Stimulated activated CD8-positive, alpha-beta memory T cell treated with anti-CD3 and anti-CD28 coated beads, Interleukin-12 subunit alpha, Interleukin-12 subunit beta, amount 100 ng/mL, for 1 hour (primary cell): Measurements from ENCODE around the gene MYL12B.

Experiments
- DNase-seq: peaks from one replicate; pipeline ENCODE4 v3.0.0-alpha.2; 2020; ENCODE audit warnings: low read depth

Gene MYL12B

DNA sequence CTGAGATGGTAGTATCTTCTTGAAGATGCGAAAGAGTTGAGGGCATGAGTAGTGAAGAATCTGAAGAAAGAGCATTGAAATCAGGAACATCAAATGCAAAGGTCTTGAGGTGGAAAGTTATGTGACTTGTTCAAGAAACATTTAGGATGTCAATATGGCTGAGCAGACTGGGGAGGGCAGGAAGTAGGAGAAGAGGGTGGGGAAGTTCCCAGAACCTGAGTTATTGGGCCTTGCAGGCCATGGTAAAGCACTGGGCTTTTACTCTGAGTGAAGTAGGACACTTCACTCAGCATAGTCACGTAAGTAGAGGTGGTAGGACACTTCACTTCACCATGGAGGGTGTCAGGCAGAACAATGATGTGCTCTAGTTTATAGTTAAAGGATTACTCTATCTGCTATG, 26.1 kb upstream of the MYL12B start:
- DNase-seq: no peak

DNA sequence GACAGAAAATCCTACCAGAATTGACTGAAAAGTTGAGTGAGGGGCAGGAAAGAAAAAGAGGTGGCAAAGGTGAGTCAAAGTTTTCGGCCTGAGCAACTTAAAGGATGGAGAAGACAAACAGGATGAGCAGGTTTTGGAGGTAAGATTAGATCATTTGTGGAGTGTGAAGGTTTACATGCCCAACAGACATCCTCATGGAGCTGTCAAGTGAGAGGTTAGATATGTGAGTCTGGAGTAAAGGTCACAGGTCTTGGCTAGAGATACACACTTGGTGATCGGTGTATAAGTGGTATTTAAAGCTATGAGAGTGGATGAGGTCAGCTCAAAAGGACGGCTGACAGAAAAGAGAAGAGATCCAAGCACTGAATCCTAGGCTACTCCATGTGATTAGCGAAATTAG, 25.5 kb upstream of the MYL12B start:
- DNase-seq: no peak

DNA sequence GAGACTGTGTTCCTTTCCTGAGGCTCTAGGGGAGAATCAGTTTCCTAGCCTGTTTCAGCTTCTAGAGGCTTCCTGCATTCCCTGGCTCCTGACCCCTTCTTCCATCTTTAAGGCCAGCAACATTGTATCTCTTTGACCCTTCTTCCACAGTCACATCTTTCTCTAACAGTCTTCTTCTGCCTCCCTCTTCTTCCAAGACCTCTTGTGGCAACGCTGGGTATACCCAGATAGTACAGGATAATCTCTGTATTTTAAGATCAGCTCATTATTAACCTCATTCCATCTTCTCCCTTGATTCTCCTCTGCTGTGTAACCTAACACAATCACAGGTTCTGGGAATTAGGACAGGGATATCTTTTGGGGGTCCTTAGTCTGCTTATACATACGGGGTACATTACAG, 23.2 kb upstream of the MYL12B start:
- no peak for DNase-seq

DNA sequence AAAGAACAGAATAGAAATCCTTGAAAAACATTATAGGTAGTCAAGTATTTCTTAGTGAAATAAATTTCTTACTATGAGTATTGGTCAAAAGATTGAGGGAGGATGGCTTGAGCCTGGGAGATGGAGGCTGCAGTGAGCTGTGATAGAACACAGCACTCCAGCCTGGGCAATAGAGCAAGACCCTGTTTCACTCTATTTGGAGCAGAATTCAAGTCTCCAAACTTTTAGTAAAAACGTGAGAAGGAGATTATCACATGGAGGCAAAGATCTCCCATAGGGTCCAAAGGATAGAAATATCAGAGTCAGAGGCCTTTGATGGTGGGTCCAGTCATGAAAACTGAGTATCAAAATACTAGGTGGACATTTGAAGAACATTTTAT, 16.8 kb upstream of the MYL12B start:
- DNase-seq: no peak

DNA sequence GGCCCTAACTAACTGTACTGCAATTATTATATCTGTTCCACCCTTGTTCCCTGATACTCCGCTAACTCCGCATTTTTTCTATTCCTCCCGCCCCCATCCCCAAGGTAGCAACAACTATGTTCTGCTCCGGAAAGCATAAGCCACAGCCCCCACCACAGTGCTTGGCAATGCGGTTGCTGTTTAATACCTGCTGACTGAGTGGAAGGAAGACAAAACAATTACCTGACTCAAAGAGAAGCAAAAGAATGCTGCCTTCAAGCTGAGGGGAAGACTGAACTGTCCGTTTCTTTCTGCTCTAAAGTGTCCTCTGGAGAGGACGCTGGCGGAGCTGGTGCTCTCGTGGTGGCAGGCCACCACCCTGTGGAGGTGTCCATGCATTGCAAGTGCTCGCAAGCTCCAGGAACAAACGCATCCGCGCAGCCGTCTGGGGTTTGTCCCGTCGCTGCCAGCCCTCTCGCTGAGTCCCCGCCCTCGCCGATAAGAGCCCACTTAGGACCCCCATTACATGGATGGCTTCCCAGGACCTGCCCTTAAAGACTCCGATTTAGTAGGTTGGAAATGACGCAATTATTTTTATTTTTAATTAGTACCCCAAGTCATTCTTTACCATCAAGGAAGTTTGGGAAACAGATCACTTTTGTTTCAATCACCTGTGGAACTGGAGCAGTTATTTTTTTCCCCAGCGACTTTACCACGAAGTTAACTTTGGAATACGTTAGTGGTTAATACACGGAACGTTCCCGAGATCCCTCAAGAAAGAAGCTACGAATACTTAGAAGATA, 15.9 kb upstream of the MYL12B start:
- peak; percentile 68 for DNase-seq

DNA sequence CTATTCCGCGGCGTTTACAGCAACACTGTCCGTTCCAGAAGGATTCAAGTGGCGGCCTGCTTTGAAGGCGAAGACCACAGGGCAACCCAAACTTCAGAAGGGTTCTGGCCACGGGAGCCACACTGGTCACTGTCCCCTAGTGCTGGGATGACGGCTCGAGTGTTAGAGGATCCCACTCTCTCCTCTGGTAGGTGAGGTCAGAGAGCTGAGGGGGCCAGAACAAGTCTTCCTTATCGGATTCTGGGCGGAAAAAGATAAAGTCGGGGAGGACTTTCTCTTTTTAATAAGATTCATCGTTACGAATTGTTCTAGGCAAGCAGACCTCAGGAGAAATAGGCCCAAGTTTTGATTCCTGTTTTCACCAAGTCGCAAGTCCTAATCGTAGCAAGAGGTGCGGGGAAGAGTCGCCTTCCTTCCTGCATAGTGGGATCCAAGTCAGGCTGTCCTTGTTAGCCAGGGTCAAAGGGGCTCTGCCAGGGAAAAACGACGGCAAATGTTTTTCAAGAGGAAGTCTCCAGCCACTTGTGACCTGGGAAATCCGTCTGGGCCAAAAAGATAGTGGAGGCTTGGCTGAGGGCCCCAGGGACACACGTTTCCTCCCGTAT, 15.2 kb upstream of the MYL12B start:
- no peak for DNase-seq

DNA sequence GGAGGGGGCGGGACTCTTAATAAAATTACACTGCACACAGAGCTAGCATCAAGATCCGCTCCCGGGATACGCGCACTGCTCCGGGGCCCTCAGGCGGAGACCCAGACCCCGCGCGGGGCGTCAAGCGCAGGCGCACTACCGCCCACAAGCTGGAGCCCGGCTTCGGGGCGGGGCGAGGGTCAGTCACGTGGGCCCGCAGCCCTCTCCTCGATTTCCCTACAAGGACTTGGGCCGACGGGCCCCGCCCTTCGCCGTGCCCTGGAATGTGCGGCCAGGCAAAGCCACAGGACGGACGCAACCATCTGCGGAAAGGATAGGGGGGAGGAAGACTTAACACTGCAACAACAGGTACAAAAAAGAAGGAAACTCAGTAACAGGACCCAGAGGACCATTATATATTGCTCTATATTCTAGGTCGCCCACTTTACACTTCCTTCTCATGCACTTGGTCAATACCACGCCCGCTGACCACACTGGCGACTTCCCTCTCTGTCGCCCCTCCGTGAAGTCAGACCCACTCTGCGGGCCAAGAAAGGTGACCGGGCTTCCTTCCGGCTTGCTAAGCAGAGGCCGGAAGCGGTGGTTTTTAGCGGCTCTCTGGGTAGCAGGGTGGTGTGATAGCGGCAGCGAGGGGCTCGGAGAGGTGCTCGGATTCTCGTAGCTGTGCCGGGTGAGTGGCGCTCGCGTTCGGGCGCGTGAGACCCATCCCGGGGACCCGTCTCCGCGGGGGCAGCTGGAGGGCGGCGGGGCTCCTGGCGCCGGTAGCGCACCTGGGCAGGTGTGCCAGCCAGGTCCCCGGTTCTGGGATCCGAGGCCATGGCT, 14.5 kb upstream of the MYL12B start, which contains the start of gene MYL12A:
TSS of gene MYL12A (plus strand) at position 562 of the 822 bp plus-strand sequence. CDS start 5,447 bp downstream, outside the sequence.
- DNase-seq: peak; percentile 82

DNA sequence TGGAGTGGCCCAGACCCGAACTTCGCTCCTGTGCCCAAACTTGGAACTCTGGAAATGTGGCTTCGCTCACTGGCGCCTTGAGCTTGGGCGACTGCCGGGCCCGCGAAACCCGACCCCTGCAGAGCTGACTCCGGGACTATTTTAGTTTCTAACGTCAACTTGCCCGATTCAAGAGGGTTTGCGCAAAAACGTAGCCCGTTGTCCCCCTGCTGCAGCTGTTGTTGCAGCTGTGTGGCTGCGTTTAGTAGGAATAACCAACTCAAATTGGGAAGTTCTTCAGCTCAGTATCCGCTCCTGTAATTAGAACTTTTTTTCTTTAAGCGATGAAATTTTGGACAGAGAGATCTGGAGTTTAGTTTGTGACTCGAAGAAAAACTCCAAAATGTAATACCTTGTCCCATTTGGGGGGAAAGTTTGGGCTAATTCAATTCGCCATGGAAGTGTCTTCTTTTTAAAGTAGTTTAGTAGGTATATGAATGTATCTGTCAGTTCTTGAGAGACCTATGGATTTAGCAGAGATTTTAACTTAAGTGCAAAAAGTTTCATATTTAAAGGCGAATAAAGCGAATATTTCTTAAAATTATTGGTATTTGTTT, 13.8 kb upstream of the MYL12B start:
- no peak for DNase-seq

DNA sequence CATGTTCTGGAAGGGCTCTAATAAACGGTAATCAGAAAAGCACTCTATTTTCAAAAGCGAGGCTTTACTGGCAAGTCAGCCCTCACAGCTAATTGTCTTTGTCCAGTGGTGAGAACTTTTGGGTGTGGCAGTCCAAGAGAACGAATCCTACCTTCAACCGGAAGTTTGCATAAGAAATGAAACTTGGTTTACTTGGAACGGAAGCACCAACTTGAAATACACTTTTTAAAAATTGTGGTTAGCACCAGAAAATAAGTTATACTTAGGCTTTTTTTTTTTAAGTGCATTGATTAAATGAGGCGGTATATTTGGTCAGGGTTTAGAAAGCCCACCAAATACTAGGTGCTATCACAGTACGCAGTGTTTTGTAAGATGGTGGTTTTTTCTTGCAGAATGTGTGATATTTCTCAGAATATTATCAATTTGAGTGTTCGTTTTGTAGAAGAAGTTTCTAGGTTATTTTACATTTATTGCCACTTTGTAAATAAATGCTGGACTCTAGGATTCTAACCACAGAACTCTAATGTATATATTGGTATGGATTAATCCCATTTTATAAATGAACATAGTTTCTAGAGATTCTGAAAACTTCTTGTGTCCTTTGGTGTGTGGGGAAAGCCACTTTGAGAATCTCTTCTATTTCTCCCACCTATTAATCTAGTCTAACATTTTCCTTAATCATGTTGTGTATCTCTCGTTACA, 13.1 kb upstream of the MYL12B start:
- no peak for DNase-seq

DNA sequence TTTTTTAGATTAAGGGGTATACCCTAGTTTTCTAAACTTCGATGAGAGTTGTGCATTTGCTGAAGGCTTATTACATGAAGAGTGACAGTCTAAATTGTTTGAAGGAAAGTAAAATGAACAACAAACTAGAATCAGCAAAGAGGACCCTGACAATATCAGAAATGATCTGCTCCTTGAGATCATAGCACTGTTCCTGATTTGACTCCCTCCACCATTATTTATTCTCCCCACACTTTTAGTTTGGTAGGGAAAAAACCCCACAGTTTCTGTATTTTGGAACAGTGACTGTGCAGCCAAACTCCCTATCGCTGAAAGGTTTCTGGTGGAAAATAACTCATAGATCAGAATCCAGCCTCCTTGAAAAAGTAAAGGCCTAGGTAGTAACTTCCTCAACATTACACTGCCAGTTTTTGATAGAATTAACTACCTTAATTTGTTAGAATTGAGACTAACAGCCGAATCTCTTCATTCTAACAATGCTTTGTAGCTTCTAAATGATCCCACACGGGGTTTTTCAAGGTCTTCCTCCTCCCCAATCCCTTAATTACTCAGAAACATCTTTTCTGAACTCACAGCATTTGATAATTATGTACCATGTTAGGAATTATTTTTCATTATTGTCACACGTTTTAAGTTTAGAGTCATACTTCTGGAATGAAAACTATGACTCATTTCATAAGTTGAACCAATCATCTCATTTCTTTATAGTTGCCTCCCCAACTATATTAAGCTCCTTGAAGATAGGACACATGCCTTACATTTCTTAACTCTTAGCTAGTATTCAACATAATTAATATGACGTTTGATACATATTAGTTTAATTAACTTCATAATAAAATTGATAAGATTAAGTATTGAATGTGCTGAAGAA, 11.5 kb upstream of the MYL12B start:
- DNase-seq: no peak

DNA sequence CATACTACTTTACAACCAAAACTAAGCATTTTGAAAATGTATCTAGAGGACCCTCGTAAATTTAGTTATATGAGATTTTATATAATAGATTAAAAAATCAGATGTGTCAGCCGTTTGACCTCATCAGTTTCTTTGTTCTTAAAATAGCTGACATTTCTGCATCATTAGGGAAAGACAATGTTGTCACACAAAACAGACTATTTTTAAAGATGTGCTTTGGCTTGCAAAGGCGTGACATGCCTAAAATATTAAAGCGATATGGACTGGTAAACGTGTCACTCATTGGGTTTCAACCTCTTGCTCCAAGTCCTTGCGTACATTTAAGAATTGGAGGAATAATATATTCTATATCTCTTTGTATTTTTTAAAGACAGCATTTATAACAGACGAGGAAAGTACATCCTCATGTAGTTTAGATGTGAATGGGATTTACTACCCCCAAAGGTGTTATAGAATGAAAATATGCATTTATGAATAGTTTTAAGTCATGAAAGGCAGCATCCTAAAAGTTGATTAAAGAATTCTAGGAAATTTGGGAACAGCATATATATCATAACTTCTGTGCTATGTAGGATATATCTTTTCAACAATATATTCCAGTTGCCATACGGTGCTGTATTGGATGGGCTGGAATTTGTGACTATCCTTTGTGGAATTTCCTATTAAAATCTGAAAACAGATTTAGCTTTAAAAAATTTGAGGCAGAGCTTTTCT, 10.5 kb upstream of the MYL12B start:
- no peak for DNase-seq

DNA sequence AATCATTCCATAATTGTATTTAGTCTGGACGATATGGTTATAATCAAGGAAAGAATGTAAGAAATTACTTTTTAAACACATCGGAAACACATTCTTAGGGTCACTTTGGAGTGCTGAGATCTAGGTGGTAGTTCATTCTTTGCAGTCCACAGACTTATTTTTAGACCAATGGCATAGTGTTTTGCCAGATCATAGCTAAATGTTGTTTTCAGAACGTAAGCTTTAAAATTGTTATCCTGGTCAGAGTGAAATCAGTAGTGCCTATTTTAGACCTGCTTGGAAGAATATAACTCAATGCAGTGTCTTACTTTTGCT, 10.0 kb upstream of the MYL12B start:
- DNase-seq: no peak

DNA sequence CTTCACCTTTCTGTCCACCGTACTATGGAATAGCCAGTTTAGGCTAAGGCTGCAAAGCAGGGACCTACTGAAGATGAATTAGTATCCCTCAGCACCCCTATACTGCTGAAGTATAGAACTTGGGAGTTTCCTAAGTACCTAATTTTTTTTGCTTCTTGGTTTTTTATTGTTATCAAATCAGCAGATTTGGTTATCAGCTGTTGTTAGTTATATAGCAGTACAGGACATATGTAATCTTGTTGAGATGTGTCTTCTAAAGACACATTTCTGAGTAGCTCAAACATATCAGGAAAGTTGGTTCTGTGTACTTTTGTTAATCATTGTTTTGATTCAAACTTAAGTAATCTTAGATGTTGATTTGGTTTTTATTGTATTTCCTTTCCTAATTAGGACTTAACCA, 9.1 kb upstream of the MYL12B start:
- no peak for DNase-seq

DNA sequence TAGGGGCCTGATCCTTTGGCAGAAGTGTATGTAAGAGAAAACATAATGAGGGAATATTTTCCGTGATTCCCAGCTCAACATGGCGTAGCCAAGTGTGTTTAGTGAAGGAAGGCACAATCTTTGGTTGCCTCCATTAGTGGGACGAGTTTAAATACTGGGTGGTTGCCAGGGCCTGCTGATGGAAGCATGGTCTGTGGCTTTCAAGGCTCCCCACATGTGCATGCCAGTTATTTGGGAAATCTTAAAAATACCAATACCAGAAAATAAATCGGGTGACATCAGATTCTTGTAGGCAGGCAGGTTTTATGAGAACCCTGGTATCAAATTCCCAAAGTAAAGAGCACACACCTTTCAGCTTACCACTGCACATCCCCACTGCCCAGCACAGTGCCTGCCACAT, 7.2 kb upstream of the MYL12B start:
- no peak for DNase-seq

DNA sequence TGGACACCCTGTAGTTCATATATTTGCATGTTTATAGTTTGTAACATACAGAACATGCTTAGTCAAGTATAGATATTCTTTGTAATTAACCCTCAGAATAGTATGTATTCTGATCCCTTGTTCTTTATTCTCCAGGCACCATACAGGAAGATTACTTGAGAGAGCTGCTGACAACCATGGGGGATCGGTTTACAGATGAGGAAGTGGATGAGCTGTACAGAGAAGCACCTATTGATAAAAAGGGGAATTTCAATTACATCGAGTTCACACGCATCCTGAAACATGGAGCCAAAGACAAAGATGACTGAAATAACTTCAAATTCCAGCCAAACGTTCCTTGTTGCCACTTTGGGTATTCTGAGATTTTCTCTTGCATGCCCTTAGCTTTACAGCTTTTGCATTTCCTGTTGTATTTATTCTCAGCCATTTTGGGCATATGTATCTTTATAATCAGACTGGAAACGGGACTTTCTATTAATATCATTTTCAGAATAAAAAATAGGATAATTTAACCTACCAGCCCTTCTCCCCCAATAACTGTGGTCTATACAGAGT, 6.2 kb upstream of the MYL12B start:
- no peak for DNase-seq

DNA sequence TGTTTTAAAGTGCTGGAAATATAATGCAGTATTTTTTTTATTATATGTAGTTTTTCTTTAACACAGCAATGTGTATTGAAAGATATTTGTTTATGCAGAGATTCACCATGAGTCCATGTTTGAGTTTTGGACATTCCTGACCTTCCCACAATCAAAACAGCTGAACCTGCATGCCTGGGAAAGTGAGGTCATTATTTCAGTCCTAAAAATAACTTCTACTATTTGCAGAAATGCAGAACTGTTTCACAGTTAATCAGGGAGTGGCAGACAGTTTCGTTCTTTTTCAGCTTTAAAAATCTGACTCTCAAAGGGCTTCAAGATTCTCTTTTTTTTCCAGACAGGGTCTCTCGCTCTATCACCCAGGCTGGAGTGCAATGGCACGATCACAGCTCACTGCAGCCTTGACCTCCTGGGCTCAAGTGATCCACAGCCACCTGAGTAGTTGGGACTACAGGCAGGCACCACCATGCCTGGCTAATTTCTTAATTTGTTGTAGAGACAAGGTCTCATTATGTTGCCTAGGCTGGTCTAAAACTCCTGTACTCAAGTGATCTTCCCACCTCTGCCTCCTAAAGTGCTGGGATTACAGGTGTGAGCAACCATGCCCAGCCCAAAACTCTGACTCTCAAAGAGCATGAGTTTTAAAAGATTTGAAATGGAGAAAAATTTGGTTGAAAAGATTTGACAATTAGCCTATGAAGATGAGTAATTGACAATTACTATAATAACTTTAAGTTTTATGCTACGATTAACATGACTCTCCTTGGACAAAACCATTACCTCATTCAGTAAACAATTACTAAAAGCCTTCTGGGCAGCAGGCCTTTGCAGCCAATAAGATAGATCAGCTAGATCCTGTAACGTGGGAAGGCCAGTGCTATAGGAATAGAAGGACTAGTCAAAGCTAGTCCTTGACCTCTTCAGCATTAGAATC, 5.0 kb upstream of the MYL12B start:
- no peak for DNase-seq

DNA sequence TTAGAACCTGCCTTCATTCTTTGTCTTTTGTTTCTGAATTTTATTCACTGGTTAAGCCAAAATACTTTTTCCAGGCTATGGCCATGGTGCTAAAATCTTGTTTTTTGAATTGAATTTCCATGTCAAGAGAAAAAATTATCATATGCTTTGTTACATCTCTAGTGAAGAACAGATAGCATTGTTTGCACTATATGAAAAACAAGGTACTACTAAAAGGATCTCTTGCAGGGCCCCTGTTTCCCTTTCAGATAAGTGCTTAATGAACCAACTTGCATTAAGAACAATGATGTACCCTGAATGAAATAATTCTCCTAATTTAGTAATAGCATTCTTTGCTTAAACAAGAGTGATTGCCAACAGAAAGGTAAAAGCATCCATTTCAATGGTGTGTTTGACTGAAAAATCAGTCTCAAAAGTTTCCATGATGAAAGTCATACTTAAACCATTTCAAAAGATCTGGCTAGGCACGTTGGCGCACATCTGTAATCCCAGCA, 4.3 kb upstream of the MYL12B start:
- DNase-seq: no peak

DNA sequence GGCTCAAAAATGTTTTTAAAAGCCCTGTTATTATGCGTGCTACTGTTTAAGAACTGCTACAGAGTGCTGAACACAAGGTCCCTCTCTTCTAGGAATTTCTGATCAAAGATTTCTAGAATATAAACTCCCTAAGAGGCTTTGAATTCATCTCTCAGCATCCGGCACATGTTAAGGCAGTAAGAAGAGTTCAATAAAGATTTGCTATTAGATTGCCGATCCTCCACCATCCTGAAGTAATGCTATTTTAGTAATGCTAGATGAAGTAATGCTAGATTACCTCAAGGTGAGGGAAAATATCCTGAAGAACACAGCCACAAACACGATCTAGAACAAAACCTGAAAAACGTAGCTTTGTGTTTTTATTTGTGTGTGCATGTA, 949 bp upstream of the MYL12B start:
- no peak for DNase-seq
